Mesenchymal stem cell (in vitro differentiated cells and primary cell): Measurements from ENCODE around the gene WNT4.

Source experiments
- DNase-seq: peaks from one replicate; pipeline ENCODE4 v3.0.0-alpha.2; 2013
- H2AFZ ChIP-seq: one replicate; pipeline ENCODE4 v1.6.1; 2013; ENCODE audit warnings: low read depth, mild to moderate bottlenecking, control low read depth, inconsistent platforms, low read length, moderate library complexity
- H2AK5ac ChIP-seq: 2 replicates; pipeline ENCODE4 v1.6.1; 2013; ENCODE audit warnings: low read length, moderate library complexity, mild to moderate bottlenecking, inconsistent platforms; ENCODE audit not compliant: severe bottlenecking
- H2BK120ac ChIP-seq: one replicate; pipeline ENCODE4 v1.6.1; 2013; ENCODE audit warnings: low read depth, mild to moderate bottlenecking, inconsistent platforms, low read length, moderate library complexity
- H2BK12ac ChIP-seq, 2 experiments: one replicate each; pipeline ENCODE4 v1.6.1; 2013; ENCODE audit warnings: inconsistent platforms in 2 of 2, low read length in 2 of 2, mild to moderate bottlenecking in 2 of 2, moderate library complexity in 2 of 2, control low read depth in 1 of 2
- H2BK15ac ChIP-seq: one replicate; pipeline ENCODE4 v1.6.1; 2013; ENCODE audit warnings: mild to moderate bottlenecking, low read depth, inconsistent platforms; ENCODE audit not compliant: poor library complexity, severe bottlenecking
- H2BK5ac ChIP-seq: 2 replicates; pipeline ENCODE4 v1.6.1; 2013; ENCODE audit warnings: low read depth, mild to moderate bottlenecking, low read length, control low read depth, inconsistent platforms; ENCODE audit not compliant: poor library complexity, severe bottlenecking
- H3K14ac ChIP-seq, 2 experiments: one replicate each; pipeline ENCODE4 v1.6.1; 2013; ENCODE audit warnings: inconsistent platforms in 2 of 2, low read length in 2 of 2, control low read depth in 1 of 2, mild to moderate bottlenecking in 1 of 2, moderate library complexity in 1 of 2
- H3K18ac ChIP-seq, 2 experiments: one replicate each; pipeline ENCODE4 v1.6.1; 2013; ENCODE audit warnings: inconsistent platforms in 2 of 2, low read length in 2 of 2, control low read depth in 1 of 2, low read depth in 1 of 2, mild to moderate bottlenecking in 1 of 2
- H3K23ac ChIP-seq, 2 experiments: one replicate each; pipeline ENCODE4 v1.6.1; 2013; ENCODE audit warnings: inconsistent platforms in 2 of 2, low read length in 2 of 2, mild to moderate bottlenecking in 2 of 2, moderate library complexity in 2 of 2, control low read depth in 1 of 2
- H3K27ac ChIP-seq: 2 replicates; pipeline ENCODE4 v1.5.1; 2013; ENCODE audit warnings: mild to moderate bottlenecking, moderate library complexity, low read length, control low read depth, inconsistent platforms; ENCODE audit not compliant: poor library complexity, severe bottlenecking
- H3K27me3 ChIP-seq, 2 experiments: 2 replicates each; pipeline versions ENCODE4 v1.6.1 to v1.7.0; 2013; ENCODE audit warnings: low read length in 2 of 2, mild to moderate bottlenecking in 2 of 2, moderate library complexity in 2 of 2, control low read depth in 1 of 2, inconsistent platforms in 1 of 2; ENCODE audit not compliant: control insufficient read depth in 1 of 2, insufficient read depth in 1 of 2
- H3K36me3 ChIP-seq, 2 experiments: 2 replicates each; pipeline versions ENCODE4 v1.6.1 to v1.7.0; 2013; ENCODE audit warnings: low read length in 2 of 2, control low read depth in 1 of 2, inconsistent platforms in 1 of 2, low read depth in 1 of 2, mild to moderate bottlenecking in 1 of 2; ENCODE audit not compliant: insufficient read depth in 2 of 2, control insufficient read depth in 1 of 2
- H3K4ac ChIP-seq, 2 experiments: one replicate each; pipeline ENCODE4 v1.6.1; 2013; ENCODE audit warnings: inconsistent platforms in 2 of 2, low read length in 2 of 2, mild to moderate bottlenecking in 2 of 2, moderate library complexity in 2 of 2, control low read depth in 1 of 2, low read depth in 1 of 2
- H3K4me1 ChIP-seq: 2 replicates; pipeline ENCODE4 v1.6.1; 2013; ENCODE audit warnings: low read depth, low read length, control low read depth; ENCODE audit not compliant: control insufficient read depth, insufficient read depth
- H3K4me2 ChIP-seq: 2 replicates; pipeline ENCODE4 v1.6.1; 2013; ENCODE audit warnings: low read length, mild to moderate bottlenecking, inconsistent platforms; ENCODE audit not compliant: poor library complexity, severe bottlenecking
- H3K4me3 ChIP-seq, 2 experiments: 2 replicates each; pipeline versions ENCODE4 v1.5.1 to v1.7.0; 2013; ENCODE audit warnings: low read length in 2 of 2, mild to moderate bottlenecking in 2 of 2, control low read depth in 1 of 2, low read depth in 1 of 2; ENCODE audit not compliant: insufficient read depth in 1 of 2
- H3K79me1 ChIP-seq: replicated peaks from 2 replicates; pipeline ENCODE4 v1.6.1; 2013; ENCODE audit warnings: mild to moderate bottlenecking, control low read depth, low read length, inconsistent platforms; ENCODE audit not compliant: poor library complexity, severe bottlenecking
- H3K9ac ChIP-seq: 2 replicates; pipeline ENCODE4 v1.7.0; 2013; ENCODE audit warnings: mild to moderate bottlenecking, low read length, moderate library complexity
- H3K9me3 ChIP-seq: 2 replicates; pipeline ENCODE4 v1.7.0; 2013; ENCODE audit warnings: mild to moderate bottlenecking, low read length; ENCODE audit not compliant: control insufficient read depth
- H4K8ac ChIP-seq: one replicate; pipeline ENCODE4 v1.6.1; 2013; ENCODE audit warnings: inconsistent platforms, mild to moderate bottlenecking, low read length, moderate library complexity
- H4K91ac ChIP-seq: one replicate; pipeline ENCODE4 v1.6.1; 2013; ENCODE audit warnings: mild to moderate bottlenecking, low read length, inconsistent platforms
- WGBS: methylation state at CpG from one replicate; pipeline ENCODE4 v1.1.7; 2013; ENCODE audit warnings: mixed read lengths; 5-methylcytosine and 5-hydroxymethylcytosine counted together

The WNT4 gene

DNA sequence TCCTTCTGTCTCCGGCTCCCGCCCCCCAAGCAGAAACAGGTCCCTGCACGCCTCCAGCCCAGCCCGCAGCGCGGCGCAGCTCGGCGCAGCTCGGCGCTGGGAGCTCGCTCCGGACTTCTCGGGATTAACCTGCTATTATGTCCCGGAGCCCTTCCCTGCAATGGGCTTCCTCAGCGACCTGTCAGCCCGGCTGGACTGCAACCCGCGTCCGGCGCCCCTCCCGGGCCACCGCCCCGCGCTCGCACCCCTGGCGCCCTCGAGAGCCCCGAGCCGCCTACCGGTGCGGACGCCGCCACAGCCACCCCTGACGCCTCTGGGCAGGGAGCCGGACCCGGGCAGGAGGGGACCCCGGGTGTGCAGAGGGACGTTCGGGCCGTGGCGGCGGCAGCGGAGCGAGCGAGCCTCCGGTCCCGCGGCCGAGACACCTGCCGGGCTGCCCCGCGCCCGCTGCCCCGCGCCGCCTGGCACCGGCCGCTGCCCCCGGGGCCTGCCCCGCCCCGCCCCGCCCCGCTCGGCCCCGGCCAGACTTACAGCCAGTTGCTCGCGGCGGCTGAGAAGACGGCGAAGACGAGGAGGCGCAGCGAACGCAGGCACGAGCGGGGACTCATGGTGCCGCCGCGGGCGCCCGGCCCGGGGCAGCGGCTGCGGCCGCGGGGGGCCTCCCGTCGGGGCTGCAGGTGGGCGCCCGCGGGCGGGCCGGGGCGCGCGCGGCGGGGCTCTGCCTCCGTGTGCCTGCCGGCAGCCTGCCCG is 407 bp downstream of the WNT4 start:
- Histone ChIP-seq H3K27ac (no peak overlapping the region), H2AFZ (no peak overlapping the region), H2BK5ac (no peak overlapping the region), H3K27me3 (peaks cover 80 to 84% of the 10 kb centered on the region in 2 experiments), H3K4ac (no peak overlapping the region), H3K36me3 (no peaks in the 10 kb centered on the region), H2BK15ac (no peak overlapping the region), H3K79me1 (no peaks in the 10 kb centered on the region), H2BK120ac (no peak overlapping the region), H3K4me2 (peak overlapping the region; percentile 94), H3K23ac (no peak overlapping the region), H3K9ac (no peak overlapping the region), H2BK12ac (no peak overlapping the region), H3K9me3 (no peaks in the 10 kb centered on the region), H3K18ac (no peak overlapping the region), H4K91ac (no peak overlapping the region), H4K8ac (no peak overlapping the region), H3K14ac (no peak overlapping the region), H3K4me3 (peak overlapping the region; percentile 37 to 41), H2AK5ac (no peak overlapping the region), H3K4me1 (peaks cover 18% of the 10 kb centered on the region)
- 2% methylated on average over 33 of the region's 102 CpGs for WGBS
- DNase-seq, result peak; percentile 35

DNA sequence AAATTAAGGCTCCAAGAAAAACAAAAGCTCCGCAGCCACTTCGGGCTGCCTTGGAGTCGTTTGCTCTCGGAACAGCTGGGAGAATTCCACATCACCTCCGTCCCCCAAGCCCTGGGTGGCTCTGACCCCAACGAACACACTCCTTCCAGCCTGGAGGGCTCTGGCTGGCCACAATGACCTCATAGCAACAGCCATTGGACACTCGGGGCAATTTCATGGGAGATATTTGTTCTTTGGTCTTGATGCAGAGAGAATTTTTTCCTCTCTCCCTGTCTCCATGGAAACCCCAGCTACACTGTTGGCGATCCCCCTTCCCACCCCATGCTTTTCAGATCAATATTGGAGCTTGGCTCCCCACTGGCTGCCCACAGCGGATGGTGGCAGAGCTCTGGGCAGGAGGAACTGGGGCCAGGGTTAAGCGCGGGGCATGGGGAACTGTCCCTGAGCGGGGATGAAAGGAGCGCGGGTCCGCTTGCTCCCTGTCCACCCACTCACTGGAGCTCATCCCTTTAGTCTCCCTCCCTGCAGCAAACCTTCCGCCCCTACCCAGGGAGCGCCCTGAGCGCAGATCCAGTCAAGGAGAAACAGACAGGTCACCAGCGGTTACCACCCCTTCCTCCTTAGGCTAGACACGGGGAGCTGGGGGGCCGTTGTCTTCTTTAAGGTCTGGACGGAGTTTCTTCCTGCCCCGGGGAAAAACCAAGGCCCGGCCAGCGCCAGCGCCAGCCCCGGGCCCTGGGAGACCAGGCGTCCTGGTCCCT is 1.2 kb downstream of the WNT4 start:
- Histone ChIP-seq H3K18ac (no peak overlapping the region), H3K4me2 (peak overlapping the region; percentile 94), H3K4me1 (peaks cover 25% of the 10 kb centered on the region), H2AK5ac (no peak overlapping the region), H3K4ac (no peak overlapping the region), H3K14ac (no peak overlapping the region), H2BK15ac (no peak overlapping the region), H3K9ac (no peak overlapping the region), H3K27ac (no peak overlapping the region), H2BK12ac (no peak overlapping the region), H2BK120ac (no peak overlapping the region), H3K4me3 (peak overlapping the region in 1 of 2 experiments; percentile 37), H3K79me1 (no peaks in the 10 kb centered on the region), H2BK5ac (no peak overlapping the region), H2AFZ (no peak overlapping the region), H3K36me3 (no peaks in the 10 kb centered on the region), H3K27me3 (peaks cover 79 to 84% of the 10 kb centered on the region in 2 experiments), H4K91ac (no peak overlapping the region), H3K23ac (no peak overlapping the region), H3K9me3 (no peaks in the 10 kb centered on the region), H4K8ac (no peak overlapping the region)
- DNase-seq, result peak; percentile 30
- WGBS, result 10% methylated on average over 25 of the region's 28 CpGs

DNA sequence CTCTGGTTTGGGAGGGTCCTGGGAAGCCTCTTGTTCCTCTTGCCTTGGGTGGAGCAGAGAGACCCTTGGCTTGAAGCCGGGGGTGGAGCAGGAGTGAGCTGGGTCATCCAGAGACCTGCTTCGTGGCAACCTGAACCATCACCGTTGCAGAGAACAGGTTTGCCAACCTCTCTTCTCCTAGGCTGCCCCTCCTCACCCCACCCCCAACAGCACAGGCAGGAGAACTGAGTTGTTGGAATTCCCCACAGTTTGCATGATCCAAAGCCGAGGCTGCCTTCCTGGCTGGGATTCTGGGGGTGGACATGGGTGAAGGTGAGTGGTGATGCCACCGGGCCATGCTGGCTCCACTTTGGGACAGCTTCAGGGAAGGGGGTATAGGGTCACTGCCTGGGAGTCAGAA is 2.2 kb downstream of the WNT4 start:
- no peak overlapping the region for H3K18ac ChIP-seq
- H4K8ac ChIP-seq, result no peak overlapping the region
- H3K79me1 ChIP-seq, result no peaks in the 10 kb centered on the region
- no peak overlapping the region for H3K4ac ChIP-seq
- no peak overlapping the region for H3K23ac ChIP-seq
- DNase-seq, result no peak
- H3K4me1 ChIP-seq, result peaks cover 27% of the 10 kb centered on the region
- no peak overlapping the region for H2BK120ac ChIP-seq
- H3K14ac ChIP-seq, result no peak overlapping the region
- H3K9ac ChIP-seq, result no peak overlapping the region
- H3K4me3 ChIP-seq, result no peak overlapping the region
- H2AK5ac ChIP-seq, result no peak overlapping the region
- no peaks in the 10 kb centered on the region for H3K9me3 ChIP-seq
- H2AFZ ChIP-seq, result no peak overlapping the region
- H3K27me3 ChIP-seq, result peaks cover 78 to 84% of the 10 kb centered on the region in 2 experiments
- no peak overlapping the region for H4K91ac ChIP-seq
- H2BK5ac ChIP-seq, result peak overlapping the region; percentile 15
- no peak overlapping the region for H2BK15ac ChIP-seq
- H3K36me3 ChIP-seq, result no peaks in the 10 kb centered on the region
- H2BK12ac ChIP-seq, result no peak overlapping the region
- H3K4me2 ChIP-seq, result no peak overlapping the region
- no peak overlapping the region for H3K27ac ChIP-seq
- WGBS, result 63% methylated on average over 5 of the region's 5 CpGs

DNA sequence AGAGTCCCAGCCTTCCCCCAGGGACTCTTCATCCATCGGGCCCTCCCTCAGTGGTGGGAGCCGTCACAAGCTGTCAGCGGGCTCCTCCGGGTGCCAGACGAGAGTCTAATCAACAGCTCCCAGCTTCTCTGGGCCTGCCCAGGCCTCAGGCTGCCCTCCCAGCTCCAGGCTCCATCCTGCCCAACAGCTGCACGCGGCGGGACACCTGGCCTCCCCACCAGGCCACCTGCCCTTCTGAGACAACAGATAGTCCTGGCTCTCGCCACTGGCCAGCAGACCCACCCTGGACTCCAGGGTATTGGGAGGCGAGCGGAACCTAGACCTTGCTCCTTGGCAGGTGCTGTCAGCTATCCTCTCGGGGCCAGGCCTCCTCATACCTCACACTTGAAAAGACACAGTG is 3.1 kb downstream of the WNT4 start:
- Histone ChIP-seq H3K36me3 (peaks cover 0 to 3% of the 10 kb centered on the region in 2 experiments), H4K8ac (no peak overlapping the region), H3K4me2 (no peak overlapping the region), H3K9ac (no peak overlapping the region), H3K4ac (no peak overlapping the region), H3K4me1 (peaks cover 27% of the 10 kb centered on the region), H2BK12ac (no peak overlapping the region), H3K14ac (no peak overlapping the region), H3K4me3 (no peak overlapping the region), H3K27me3 (peaks cover 78 to 84% of the 10 kb centered on the region in 2 experiments), H2AK5ac (no peak overlapping the region), H3K9me3 (no peaks in the 10 kb centered on the region), H3K27ac (no peak overlapping the region), H2BK15ac (no peak overlapping the region), H4K91ac (peak overlapping the region; percentile 35), H3K79me1 (peaks cover under 1% of the 10 kb centered on the region), H2BK120ac (no peak overlapping the region), H2BK5ac (no peak overlapping the region), H3K18ac (no peak overlapping the region), H2AFZ (no peak overlapping the region), H3K23ac (no peak overlapping the region)
- WGBS, result 83% methylated on average over 12 of the region's 12 CpGs
- no peak for DNase-seq
